Neural crest cell (in vitro differentiated cells): ENCODE measurements around the gene CADPS. TPM values are rescaled to one million over a fixed set of nuclear protein-coding genes. Genes with fewer than 3 reads are reported as not detected.

Experiments used
- DNase-seq: peaks from one replicate; pipeline ENCODE4 v3.0.0; 2021; ENCODE audit warnings: low read depth, mixed read lengths, low spot score
- H3K27ac Mint-ChIP-seq: one replicate; pipeline ENCODE4 v1.8.0; 2021; ENCODE audit warnings: mild to moderate bottlenecking, mixed read lengths; ENCODE audit not compliant: unreplicated experiment
- H3K27me3 Mint-ChIP-seq: 2 replicates; pipeline ENCODE4 v1.8.0; 2021; ENCODE audit warnings: low read depth, mild to moderate bottlenecking, mixed read lengths
- H3K36me3 Mint-ChIP-seq: 2 replicates; pipeline ENCODE4 v1.8.0; 2021; ENCODE audit warnings: low read depth, mild to moderate bottlenecking, mixed read lengths
- H3K4me1 Mint-ChIP-seq: 2 replicates; pipeline ENCODE4 v1.8.0; 2021; ENCODE audit warnings: mixed read lengths
- H3K4me3 Mint-ChIP-seq: one replicate; pipeline ENCODE4 v1.8.0; 2021; ENCODE audit warnings: mild to moderate bottlenecking, mixed read lengths
- H3K9me3 Mint-ChIP-seq: 2 replicates; pipeline ENCODE4 v1.8.0; 2021; ENCODE audit warnings: mixed read lengths
- CTCF ChIP-seq: fragments of 200-600 bp; sonication (generic); conservative IDR thresholded peaks from 2 replicates; pipeline ENCODE4 v1.5.0; 2021; ENCODE audit warnings: antibody characterized with exemption, mild to moderate bottlenecking
- total RNA-seq: library from RNA; stranded (reverse); gene quantifications from 2 replicates; pipeline ENCODE4 v1.2.1, GENCODE V29; 2021

CADPS gene
- total RNA-seq, 1 donor from 2014 or later = 9.3 TPM

DNA sequence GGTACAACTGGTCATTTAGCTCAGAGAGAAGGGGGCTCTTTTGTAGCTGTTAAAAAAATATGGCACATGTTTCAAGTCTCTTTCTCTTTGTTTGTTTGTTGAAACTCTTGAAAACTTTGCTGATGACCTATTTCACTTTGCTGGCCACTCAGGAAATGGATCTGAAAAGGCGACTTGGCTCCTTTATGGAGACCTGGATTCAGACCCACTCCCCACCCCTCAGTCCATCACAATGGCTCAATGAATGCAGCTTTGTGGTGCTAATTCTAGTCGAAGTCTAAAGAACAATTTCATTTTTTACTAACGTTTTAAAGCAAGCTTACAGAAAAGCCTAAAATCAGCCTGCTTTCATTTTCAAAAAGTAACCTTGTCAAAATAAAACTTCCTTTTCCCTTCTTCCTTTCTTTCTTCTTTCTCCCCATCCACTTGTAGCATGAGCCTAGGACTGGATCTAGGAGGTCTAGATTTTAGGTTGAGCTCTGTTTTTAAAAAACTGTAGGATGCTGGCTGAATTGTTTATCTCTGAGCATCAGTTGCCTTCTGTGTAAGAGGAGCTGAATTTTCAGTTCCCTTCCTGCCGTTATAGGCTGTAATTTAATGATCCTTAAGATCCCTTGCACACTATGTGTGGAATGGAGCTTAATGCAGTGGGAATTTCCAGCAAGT, 336.4 kb downstream of the CADPS start:
- Mint-ChIP-seq H3K4me3 (no peak overlapping the region), H3K9me3 (no peaks in the 10 kb centered on the region), H3K36me3 (no peaks in the 10 kb centered on the region), H3K27ac (no peak overlapping the region), H3K27me3 (peaks cover 33% of the 10 kb centered on the region), H3K4me1 (peaks cover 15% of the 10 kb centered on the region)
- TF ChIP-seq CTCF = no peak
- no peak for DNase-seq

GRCh38 chr3:62534326-62534725, 340.9 kb downstream of the CADPS start:
- no peaks in the 10 kb centered on the region for H3K9me3 Mint-ChIP-seq
- H3K36me3 Mint-ChIP-seq = no peaks in the 10 kb centered on the region
- no peak for TF ChIP-seq CTCF
- H3K4me1 Mint-ChIP-seq = peaks cover 15% of the 10 kb centered on the region
- H3K27ac Mint-ChIP-seq = no peak overlapping the region
- peaks cover 59% of the 10 kb centered on the region for H3K27me3 Mint-ChIP-seq
- DNase-seq = no peak
- H3K4me3 Mint-ChIP-seq = no peak overlapping the region

- no peak for TF ChIP-seq CTCF
- H3K27me3 Mint-ChIP-seq = peaks cover 57% of the 10 kb centered on the region
- H3K4me3 Mint-ChIP-seq = no peak overlapping the region
Observed at GRCh38 chr3:62532796-62533195, 342.4 kb downstream of the CADPS start.

DNA sequence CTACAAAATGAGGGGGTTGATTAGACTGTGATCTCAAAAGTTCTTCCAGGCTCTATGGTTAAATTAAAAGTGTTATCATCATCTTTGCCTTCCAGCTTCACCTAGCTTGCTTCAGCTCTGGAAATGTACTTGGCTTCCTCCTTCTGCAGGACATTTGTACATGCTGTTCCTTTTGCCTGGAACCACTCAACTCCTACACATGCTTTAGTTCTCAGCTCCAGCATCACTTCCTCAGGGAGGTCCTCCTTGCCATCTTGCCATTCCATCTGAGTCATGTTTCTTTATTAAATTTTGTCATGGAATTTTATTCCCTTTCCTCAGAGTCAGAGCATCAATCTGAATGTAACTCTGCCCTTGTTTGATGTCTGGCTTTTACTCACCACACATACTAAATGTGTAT, 343.2 kb downstream of the CADPS start:
- Mint-ChIP-seq H3K9me3 (no peaks in the 10 kb centered on the region), H3K4me3 (no peak overlapping the region), H3K36me3 (no peaks in the 10 kb centered on the region), H3K27me3 (peaks cover 56% of the 10 kb centered on the region), H3K4me1 (no peaks in the 10 kb centered on the region), H3K27ac (no peak overlapping the region)
- no peak for TF ChIP-seq CTCF
- no peak for DNase-seq

More at GRCh38 chr3:62532796-62533195, 342.4 kb downstream of the CADPS start:
- Mint-ChIP-seq H3K4me1 (no peaks in the 10 kb centered on the region), H3K9me3 (no peaks in the 10 kb centered on the region), H3K36me3 (no peaks in the 10 kb centered on the region), H3K27ac (no peak overlapping the region)
- no peak for DNase-seq

DNA sequence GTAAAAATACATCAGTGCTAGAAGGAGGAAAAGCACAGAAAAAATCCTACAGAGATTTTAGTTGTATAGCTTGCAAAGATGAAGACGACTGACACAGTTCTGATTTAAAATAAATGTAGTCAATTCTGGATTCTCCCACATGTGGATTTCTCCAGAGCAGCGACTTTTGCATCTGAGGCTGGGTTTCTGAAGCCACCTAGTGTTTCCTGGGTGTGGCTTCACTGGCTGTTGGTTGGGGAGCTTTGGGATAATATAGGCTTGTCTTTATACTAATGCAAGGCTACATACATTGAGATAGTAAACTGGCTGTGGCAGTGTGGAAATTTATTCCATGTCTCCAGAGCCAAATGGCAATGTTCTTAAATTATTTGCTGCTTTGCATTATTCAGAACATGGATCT, 343.7 kb downstream of the CADPS start:
- no peaks in the 10 kb centered on the region for H3K36me3 Mint-ChIP-seq
- TF ChIP-seq CTCF = no peak
- H3K27me3 Mint-ChIP-seq = peaks cover 52% of the 10 kb centered on the region
- H3K4me1 Mint-ChIP-seq = no peaks in the 10 kb centered on the region
- no peak for DNase-seq
- H3K9me3 Mint-ChIP-seq = no peaks in the 10 kb centered on the region
- H3K4me3 Mint-ChIP-seq = no peak overlapping the region
- no peak overlapping the region for H3K27ac Mint-ChIP-seq
